GM18861 (cell line): Measurements from ENCODE around the gene MPP2.

Experiments
- ATAC-seq: cut with Tn5 transposase; IDR thresholded peaks from one replicate; pipeline ENCODE4 v1.9.1; 2021; ENCODE audit not compliant: unreplicated experiment

The MPP2 gene

DNA sequence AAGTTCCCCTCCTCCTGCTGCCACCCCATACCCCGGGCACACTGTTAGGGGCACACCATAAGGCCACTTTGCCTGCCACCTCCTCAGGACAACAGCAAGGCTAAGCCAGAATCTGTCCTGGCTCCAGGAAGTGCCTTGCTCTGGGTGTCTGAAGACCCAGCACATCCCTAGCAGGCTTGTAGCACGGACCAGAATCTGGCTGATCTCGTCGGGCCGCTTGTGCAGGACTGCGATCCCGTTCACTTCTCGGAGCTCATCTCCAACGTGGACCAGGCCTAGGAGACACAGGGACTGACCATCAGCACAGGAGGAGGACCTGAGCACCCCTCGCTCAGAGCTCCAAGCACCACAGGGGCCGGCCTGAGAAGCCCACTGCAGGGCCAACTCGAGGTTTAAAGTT, 81.8 kb downstream of the MPP2 start:
- no peak for ATAC-seq
